HepG2 (cell line): ENCODE data around the gene PKM. TPM values are rescaled to one million over a fixed set of nuclear protein-coding genes. Genes with fewer than 3 reads are reported as not detected.

Source experiments
- ARID3A ChIP-seq: IDR thresholded peaks from 2 replicates; pipeline ENCODE4 v1.6.1; 2012; ENCODE audit warnings: low read depth, low read length, improper control_type of control experiment
- ARNT ChIP-seq: fragments of 450-650 bp; IDR thresholded peaks from 2 replicates; pipeline ENCODE4 v1.6.1; 2017
- BRCA1 ChIP-seq: sonication (generic); formaldehyde crosslinking; IDR thresholded peaks from 2 replicates; pipeline ENCODE4 v1.4.0; 2020; ENCODE audit warnings: missing genetic modification reagents
- FIP1L1 ChIP-seq: fragments of 200-400 bp; formaldehyde crosslinking; IDR thresholded peaks from 2 replicates; pipeline ENCODE4 v1.6.1; 2018; ENCODE audit warnings: low read depth, mild to moderate bottlenecking, low read length, moderate library complexity, borderline replicate concordance; ENCODE audit not compliant: insufficient read depth
- FOXO1 ChIP-seq: sonication (generic); formaldehyde crosslinking; IDR thresholded peaks from 2 replicates; pipeline ENCODE4 v1.4.0; 2020; ENCODE audit warnings: missing genetic modification reagents
- HCFC1 ChIP-seq: fragments of 150-350 bp; IDR thresholded peaks from 2 replicates; pipeline ENCODE4 v1.6.1; 2014; ENCODE audit warnings: low read depth, low read length
- HNF4A ChIP-seq: sonication (generic); formaldehyde crosslinking; IDR thresholded peaks from 2 replicates; pipeline ENCODE4 v1.4.0; 2020; ENCODE audit warnings: missing genetic modification reagents
- KDM1A ChIP-seq: IDR thresholded peaks from 2 replicates; pipeline ENCODE4 v1.6.1; 2016; ENCODE audit warnings: missing compliant biosample characterization
- PHF5A ChIP-seq: IDR thresholded peaks from one replicate; pipeline ENCODE4 v1.6.1; 2018; ENCODE audit warnings: low read depth, missing genetic modification reagents; ENCODE audit not compliant: unreplicated experiment
- PRDM15 ChIP-seq: sonication (generic); formaldehyde crosslinking; IDR thresholded peaks from 2 replicates; pipeline ENCODE4 v1.4.0; 2020; ENCODE audit warnings: missing genetic modification reagents
- RARG ChIP-seq: sonication (generic); formaldehyde crosslinking; IDR thresholded peaks from 2 replicates; pipeline ENCODE4 v1.4.0; 2020; ENCODE audit warnings: low read depth, mild to moderate bottlenecking, missing genetic modification reagents
- SMC3 ChIP-seq: IDR thresholded peaks from 2 replicates; pipeline ENCODE4 v1.6.1; 2011; ENCODE audit warnings: low read length, improper control_type of control experiment
- SNRNP70 ChIP-seq: fragments of 200-400 bp; formaldehyde crosslinking; IDR thresholded peaks from 2 replicates; pipeline ENCODE4 v1.6.1; 2017; ENCODE audit warnings: mild to moderate bottlenecking, low read depth, low read length, moderate library complexity
- SRSF1 ChIP-seq: fragments of 200-400 bp; formaldehyde crosslinking; optimal IDR thresholded peaks from 2 replicates; pipeline ENCODE3; 2017; ENCODE audit warnings: mild to moderate bottlenecking, low read depth, low read length, moderate library complexity
- TFE3 ChIP-seq: IDR thresholded peaks from 2 replicates; pipeline ENCODE4 v1.6.1; 2016
- THAP9 ChIP-seq: sonication (generic); formaldehyde crosslinking; IDR thresholded peaks from 2 replicates; pipeline ENCODE4; 2020; ENCODE audit warnings: missing genetic modification reagents, mild to moderate bottlenecking, borderline replicate concordance
- ZFP82 ChIP-seq: sonication (generic); formaldehyde crosslinking; IDR thresholded peaks from 2 replicates; pipeline ENCODE4 v1.5.1; 2020; ENCODE audit warnings: mild to moderate bottlenecking, missing genetic modification reagents, borderline replicate concordance
- ZNF354B ChIP-seq: sonication (generic); formaldehyde crosslinking; IDR thresholded peaks from 2 replicates; pipeline ENCODE4 v1.8.0; 2022; ENCODE audit warnings: mild to moderate bottlenecking, missing genetic modification reagents
- ZNF619 ChIP-seq: sonication (generic); formaldehyde crosslinking; IDR thresholded peaks from 2 replicates; pipeline ENCODE4 v1.4.0; 2020; ENCODE audit warnings: mild to moderate bottlenecking, missing genetic modification reagents
- ZNF878 ChIP-seq: sonication (generic); formaldehyde crosslinking; IDR thresholded peaks from 2 replicates; pipeline ENCODE4 v1.8.1; 2023; ENCODE audit warnings: mild to moderate bottlenecking, missing genetic modification reagents, moderate library complexity
- ZNF879 ChIP-seq: sonication (generic); formaldehyde crosslinking; IDR thresholded peaks from 2 replicates; pipeline ENCODE4 v1.8.1; 2023; ENCODE audit warnings: missing genetic modification reagents
- polyA plus RNA-seq, 8 experiments: library from polyadenylated mRNA; depleted of rRNA in 3 of 8; stranded (reverse) in 7 of 8; unstranded in 1 of 8; fragments of >200 nt; fragmentation: Illumina TruSeq in 4 of 8; extraction: Trizol in 4 of 8; gene quantifications; 2 replicates each; pipeline versions ENCODE4 v1.2.1 to v1.2.3, GENCODE V29; 2011 to 2016; ENCODE audit warnings: low read depth in 4 of 8, missing spikeins in 1 of 8, mixed read lengths in 1 of 8; ENCODE audit not compliant: insufficient read depth in 1 of 8
- total RNA-seq, 5 experiments: library from RNA; depleted of rRNA; stranded (reverse); fragments of >200 nt; fragmentation: Illumina TruSeq; extraction: Trizol; gene quantifications; 2 replicates each; pipeline ENCODE4 v1.2.3, GENCODE V29; 2016; ENCODE audit warnings: low read depth in 1 of 5

Gene PKM
- total and polyA plus RNA-seq, 2 of the 13 experiments (the other 11 are each of a cell fraction or from before 2014, with no cell fraction given): 488 to 780 TPM

GRCh38 chr15:72231066-72231832, at the start of gene PKM (continued):
- peak; percentile 24; the same call in 1 of the 2 replicates for TF ChIP-seq PRDM15 (CRISPR knock-in tag)
- TF ChIP-seq BRCA1 (CRISPR knock-in tag): peak; percentile 26; the same call in 1 of the 2 replicates
- TF ChIP-seq THAP9: no peak
- no peak; the same call in 1 of the 2 replicates for TF ChIP-seq FIP1L1
- peak; percentile 73; the same call in 1 of the 2 replicates for TF ChIP-seq TFE3 (CRISPR knock-in tag)
- no peak for TF ChIP-seq SMC3
- no peak for TF ChIP-seq ZNF879 (CRISPR knock-in tag)
- no peak for TF ChIP-seq RARG (CRISPR knock-in tag)
- no peak for TF ChIP-seq HCFC1
- no peak for TF ChIP-seq ARNT
- TF ChIP-seq PHF5A (CRISPR knock-in tag): peak; percentile 69
- TF ChIP-seq KDM1A (CRISPR knock-in tag): peak; percentile 13; the same call in 1 of the 2 replicates
- TF ChIP-seq ARID3A: peak; percentile 89
- TF ChIP-seq SNRNP70: no peak
- peak; percentile 49; the same call in 1 of the 2 replicates for TF ChIP-seq FOXO1 (CRISPR knock-in tag)
- TF ChIP-seq HNF4A: no peak; the same call in 1 of the 2 replicates
- no peak for TF ChIP-seq ZNF354B (CRISPR knock-in tag)
- no peak; the same call in 1 of the 2 replicates for TF ChIP-seq ZFP82 (CRISPR knock-in tag)
- no peak for TF ChIP-seq ZNF619 (CRISPR knock-in tag)
- TF ChIP-seq ZNF878 (CRISPR knock-in tag): peak; percentile 90; the same call in 1 of the 2 replicates
- TF ChIP-seq SRSF1: no peak
